GM19099 (cell line): ENCODE data around the gene TAC4.

Source experiments
- POLR2A ChIP-seq: IDR thresholded peaks from 3 replicates; pipeline ENCODE4 v1.6.1; 2011; ENCODE audit warnings: low read depth; ENCODE audit not compliant: insufficient read length; ENCODE audit errors: extremely low read depth

Gene TAC4

DNA sequence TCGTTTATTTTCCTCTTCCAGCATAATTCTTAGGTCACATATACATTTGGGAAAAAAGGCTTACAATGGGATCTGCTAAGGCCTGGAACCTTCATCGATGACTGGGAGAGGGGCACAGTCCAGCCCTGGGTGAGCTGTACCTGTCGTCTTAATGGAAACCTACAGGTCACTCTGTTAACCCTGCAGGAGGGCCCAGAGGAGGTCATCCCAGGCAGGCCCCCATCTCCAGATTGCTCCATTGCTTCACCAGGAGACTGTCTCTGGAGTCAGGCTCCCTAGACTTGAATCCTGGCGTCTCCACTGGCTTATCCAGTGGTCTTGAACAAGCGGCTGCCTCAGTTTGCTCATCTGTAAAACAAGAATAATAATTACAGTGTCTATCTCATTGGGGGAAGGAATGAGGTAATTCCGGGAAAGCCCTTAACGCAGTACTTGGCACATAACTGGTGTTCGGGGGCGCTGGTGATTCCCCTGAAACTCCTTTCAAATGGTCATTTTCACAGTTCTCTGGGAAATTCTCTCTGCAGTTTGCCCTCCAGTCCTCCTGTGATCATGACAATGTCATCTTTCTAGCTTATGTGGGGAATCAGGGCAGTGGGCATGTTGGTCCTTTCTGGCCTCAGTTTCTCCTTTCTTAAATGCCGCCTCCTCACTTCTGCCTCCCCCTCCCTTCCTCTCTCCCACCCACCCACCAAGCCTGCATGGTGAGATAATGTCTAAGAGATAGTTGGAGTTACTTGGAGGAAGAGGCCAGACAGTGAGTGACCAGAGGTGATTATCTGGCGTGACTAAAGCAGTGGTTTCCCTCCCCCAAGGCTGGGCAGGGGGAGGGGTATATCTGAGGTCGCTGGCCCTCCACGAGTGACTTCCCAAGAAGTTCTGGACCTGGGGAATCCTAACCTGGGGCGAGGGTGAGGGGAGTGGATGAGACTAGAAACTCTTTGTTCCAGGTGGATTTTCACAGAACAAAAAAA is 31.3 kb upstream of the TAC4 start:
- TF ChIP-seq POLR2A, result no peak

- no peak for TF ChIP-seq POLR2A
Measured at GRCh38 chr17:49875685-49876084, 27.8 kb upstream of the TAC4 start.

GRCh38 chr17:49874911-49875310 is 27.0 kb upstream of the TAC4 start:
- no peak for TF ChIP-seq POLR2A

DNA sequence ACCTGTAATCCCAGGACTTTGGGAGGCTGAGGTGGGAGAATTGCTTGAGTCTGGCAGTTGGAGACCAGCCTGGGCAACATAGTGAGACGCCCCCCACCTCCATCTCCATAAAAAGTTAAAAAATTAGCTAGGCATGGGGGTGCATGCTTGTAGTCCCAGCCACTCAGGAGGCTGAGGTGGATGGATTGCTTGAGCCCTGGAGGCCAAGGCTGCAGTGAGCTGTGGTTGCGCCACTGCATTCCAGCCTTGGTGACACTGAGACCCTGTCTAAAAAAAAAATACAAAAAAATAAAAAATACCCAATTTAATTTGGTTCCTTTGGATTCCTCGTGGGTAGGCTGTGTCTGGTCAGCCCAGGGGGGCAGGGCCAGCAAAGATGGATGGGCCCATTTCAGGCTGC is 26.1 kb upstream of the TAC4 start:
- TF ChIP-seq POLR2A, result no peak

DNA sequence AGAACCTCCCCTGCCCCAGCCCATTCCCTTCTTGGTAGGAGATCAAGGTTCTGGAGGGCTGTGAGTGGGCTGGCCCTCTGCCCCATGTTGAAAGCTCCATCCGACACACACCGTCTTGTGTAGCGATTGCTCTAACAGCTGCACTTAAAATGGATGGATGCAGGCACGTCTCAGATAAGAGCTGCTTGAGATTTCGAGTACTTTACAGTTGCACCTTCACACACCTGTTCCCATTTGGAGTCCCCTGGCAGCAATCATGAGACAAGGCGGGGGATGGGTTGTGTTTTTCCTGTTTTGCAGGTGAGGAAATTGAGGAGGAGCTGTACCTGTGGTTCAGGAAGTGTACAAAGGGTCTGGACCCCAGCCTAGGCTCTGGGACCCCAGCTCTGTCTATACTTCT is 25.6 kb upstream of the TAC4 start:
- TF ChIP-seq POLR2A, result no peak

GRCh38 chr17:49872754-49873377 is 25.0 kb upstream of the TAC4 start:
- no peak for TF ChIP-seq POLR2A

DNA sequence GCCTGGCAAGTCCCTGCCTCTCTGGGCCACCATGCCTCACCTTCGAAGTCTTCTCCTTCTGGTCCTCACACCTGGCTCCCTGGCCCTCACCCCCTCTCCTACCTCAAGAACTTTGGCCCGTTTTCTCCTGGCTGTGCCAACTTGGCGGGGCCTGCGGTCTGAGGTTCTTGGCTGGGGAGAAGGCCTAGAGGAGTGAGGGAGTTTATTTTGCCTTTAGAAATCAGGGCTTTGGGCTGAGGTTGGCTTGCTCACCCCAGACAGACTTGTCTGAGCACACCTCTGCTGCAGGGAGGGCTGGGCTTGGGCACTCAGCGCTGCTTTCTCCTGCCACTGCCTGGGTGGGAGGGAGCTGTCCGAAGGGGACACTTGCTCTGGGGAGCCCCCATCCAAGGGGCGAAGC is 23.3 kb upstream of the TAC4 start:
- no peak for TF ChIP-seq POLR2A

DNA sequence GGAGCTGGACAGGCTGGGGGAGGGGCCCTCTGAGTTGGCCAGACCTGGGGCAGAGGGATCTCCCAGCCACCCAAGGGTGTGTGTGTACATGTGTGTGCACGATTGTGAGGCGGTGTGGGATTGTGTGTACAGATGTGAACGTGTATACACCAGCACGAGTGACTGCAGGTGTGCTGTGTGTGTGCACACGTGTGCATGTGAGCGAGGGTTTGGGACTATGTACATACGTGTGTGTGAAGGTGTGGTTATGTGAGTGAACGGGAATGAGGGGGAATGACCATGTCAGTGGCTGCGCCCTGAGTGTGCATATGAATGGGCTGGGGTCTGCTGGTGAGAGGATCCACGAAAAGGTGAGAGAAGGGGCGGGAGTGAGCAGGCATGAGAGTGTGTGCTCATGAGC is 22.4 kb upstream of the TAC4 start:
- no peak for TF ChIP-seq POLR2A

DNA sequence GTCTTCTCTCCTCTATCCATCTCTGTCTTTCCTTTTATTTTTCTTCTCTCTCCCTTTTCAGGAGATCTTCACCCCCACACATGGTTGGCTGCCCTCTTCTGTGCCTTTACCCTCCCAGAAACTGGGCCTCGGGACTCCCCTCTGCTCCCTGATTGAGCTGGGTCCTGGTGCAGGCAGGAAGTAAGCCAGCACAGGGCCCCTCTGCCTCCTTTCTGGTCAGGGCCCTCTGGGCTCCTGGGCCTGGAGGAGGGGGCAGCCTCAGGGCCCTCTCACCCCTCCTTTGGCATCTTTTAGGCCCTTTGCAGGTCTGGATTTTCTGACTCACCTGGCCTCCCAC is 21.1 kb upstream of the TAC4 start:
- TF ChIP-seq POLR2A, result no peak

DNA sequence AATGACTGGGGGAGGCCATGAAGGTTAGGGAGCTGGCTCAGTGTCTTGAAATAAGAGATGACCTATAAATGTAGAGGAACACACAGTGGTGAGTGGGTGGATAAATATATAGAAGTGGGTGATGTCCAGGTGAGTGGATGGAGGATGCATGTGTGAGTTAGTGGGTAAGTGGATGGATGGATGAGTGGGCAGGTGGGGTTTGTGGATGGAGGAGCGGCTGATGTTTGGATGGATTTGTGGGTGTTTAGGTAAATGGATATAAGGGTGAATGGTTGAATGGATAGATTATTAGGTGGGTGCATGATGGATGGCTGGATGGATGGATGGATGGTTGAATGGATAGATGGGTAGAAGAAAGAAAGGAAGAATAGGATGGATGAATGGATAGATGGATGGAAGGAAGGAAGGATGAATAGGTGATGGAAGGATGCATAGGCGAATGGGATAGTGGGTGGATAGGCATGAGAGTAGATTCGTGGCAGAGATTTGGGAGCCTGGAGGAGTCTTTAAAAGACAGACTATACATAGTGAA is 19.1 kb upstream of the TAC4 start:
- TF ChIP-seq POLR2A, result no peak

DNA sequence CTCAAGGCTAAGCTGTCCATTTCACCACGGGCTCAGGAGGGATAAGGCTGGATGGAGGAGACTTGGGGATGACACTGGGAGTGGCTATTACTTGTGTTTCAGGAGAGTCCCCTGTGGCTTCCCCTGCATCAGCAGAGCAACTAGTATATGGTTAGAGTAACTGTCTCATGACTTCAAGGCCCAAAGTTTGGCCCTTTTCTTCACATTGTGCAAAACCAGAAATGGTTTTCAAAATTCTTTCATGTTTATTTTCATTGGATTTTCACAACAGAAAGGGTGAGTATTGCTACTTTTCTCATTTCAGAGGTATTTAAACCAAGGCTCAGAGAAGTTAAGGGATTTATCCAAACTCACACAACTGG is 18.1 kb upstream of the TAC4 start:
- no peak for TF ChIP-seq POLR2A

- TF ChIP-seq POLR2A, result no peak
Measured at GRCh38 chr17:49862781-49863331, 15.0 kb upstream of the TAC4 start.

DNA sequence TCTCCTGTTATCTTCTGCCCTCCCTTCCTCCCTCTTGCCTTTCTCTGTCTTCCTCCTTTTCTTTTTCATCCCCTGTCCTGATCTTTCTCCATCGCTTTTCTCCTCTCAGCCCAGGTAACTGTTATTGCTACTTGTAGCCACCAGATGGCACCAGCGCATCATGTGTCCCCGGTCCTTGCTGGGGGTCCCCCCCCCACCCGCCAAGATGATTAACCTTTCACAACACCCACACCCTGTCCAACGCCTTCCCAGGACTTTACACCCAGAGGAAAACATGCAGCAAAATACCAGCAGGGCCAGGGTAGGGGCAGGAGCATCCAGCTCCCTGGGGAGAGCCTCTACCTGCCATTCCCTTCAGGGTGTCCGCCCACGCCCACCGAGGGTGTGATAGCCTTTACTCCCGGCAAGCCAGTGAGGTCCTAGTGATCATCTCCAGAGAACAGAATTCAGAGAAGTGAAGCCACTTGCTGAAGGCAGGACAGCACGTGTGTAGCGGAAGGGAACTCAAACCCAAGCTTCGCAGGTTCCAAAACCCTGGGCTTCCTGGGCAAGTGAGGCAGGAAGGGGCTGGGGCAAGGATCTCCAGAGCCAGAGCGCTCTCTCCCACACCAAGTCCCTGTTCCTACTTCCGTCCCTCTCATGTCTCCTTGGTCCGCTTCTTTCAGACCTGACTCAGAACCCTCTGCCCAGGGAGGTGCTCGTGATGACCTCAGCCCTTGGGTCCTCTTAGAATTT is 13.4 kb upstream of the TAC4 start:
- no peak for TF ChIP-seq POLR2A

- no peak for TF ChIP-seq POLR2A
Measured at GRCh38 chr17:49859991-49860953, 12.4 kb upstream of the TAC4 start.
